Left ventricle myocardium inferior (tissue), 1 donor: ENCODE results near the gene CLEC4F. TPM values are rescaled to one million over a fixed set of nuclear protein-coding genes. Genes with fewer than 3 reads are reported as not detected.
"Not testable (repeated sequence)": the region's sequence is repeated elsewhere in the genome, so short reads cannot be mapped to it uniquely, and the experiment has no call there.

Source experiments
- DNase-seq: peaks from one replicate; pipeline ENCODE4 v3.0.0-alpha.2; 2020
- H3K27ac ChIP-seq: fragments of 200-600 bp; replicated peaks from 2 replicates; pipeline ENCODE4 v1.8.0; 2021
- H3K27me3 ChIP-seq: fragments of 200-600 bp; 2 replicates; pipeline ENCODE4 v1.8.0; 2021; ENCODE audit warnings: low read depth
- H3K36me3 ChIP-seq: fragments of 200-600 bp; 2 replicates; pipeline ENCODE4 v1.8.0; 2021
- H3K4me1 ChIP-seq: fragments of 200-600 bp; 2 replicates; pipeline ENCODE4 v1.8.0; 2021
- H3K4me3 ChIP-seq: fragments of 200-600 bp; 2 replicates; pipeline ENCODE4 v1.8.0; 2021; ENCODE audit warnings: mild to moderate bottlenecking, moderate library complexity
- H3K9me3 ChIP-seq: fragments of 200-600 bp; replicated peaks from 2 replicates; pipeline ENCODE4 v1.8.0; 2021
- CTCF ChIP-seq: fragments of 200-600 bp; IDR thresholded peaks from 2 replicates; pipeline ENCODE4 v1.8.0; 2021; ENCODE audit warnings: antibody characterized with exemption, mild to moderate bottlenecking, borderline replicate concordance
- intact Hi-C: fragments of 100-400 bp; cut with micrococcal nuclease; formaldehyde crosslinking; loops from one replicate; pipeline ENCODE4 v1.11.0; 2022
- total RNA-seq: library from RNA; stranded (reverse); fragmentation: NEBNext Ultra II Directional; extraction: Animal tissue kit (Norgen Biotek cat#: 25700); gene quantifications from one replicate; pipeline ENCODE4 v1.2.1, GENCODE V29; 2021
- donor health status: DM: no; HTN: yes; CAD: no; lungs with severe emphysema.

Gene CLEC4F
- total RNA-seq, 1 donor from 2014 or later = not detected

- TF ChIP-seq CTCF = no peak
- DNase-seq = no peak
- no peak overlapping the region for H3K27ac ChIP-seq
- no peak overlapping the region for H3K4me3 ChIP-seq
- H3K9me3 ChIP-seq = no peaks in the 10 kb centered on the region
- intact Hi-C loops = no loop called here
- no peaks in the 10 kb centered on the region for H3K36me3 ChIP-seq
- peaks cover 32% of the 10 kb centered on the region for H3K27me3 ChIP-seq
- H3K4me1 ChIP-seq = no peaks in the 10 kb centered on the region
Observed at GRCh38 chr2:70806013-70806412, 14.4 kb downstream of the CLEC4F start.

- Histone ChIP-seq H3K36me3 (no peaks in the 10 kb centered on the region), H3K9me3 (peaks cover 12% of the 10 kb centered on the region), H3K4me3 (no peak overlapping the region), H3K27me3 (peaks cover 37% of the 10 kb centered on the region), H3K4me1 (no peaks in the 10 kb centered on the region), H3K27ac (no peak overlapping the region)
- TF ChIP-seq CTCF = no peak
- no peak for DNase-seq
- intact Hi-C loops = no loop called here
Observed at GRCh38 chr2:70801607-70802263, 18.7 kb downstream of the CLEC4F start.

- Histone ChIP-seq H3K4me1 (no peaks in the 10 kb centered on the region), H3K27me3 (peaks cover 35% of the 10 kb centered on the region), H3K9me3 (peaks cover 12% of the 10 kb centered on the region), H3K4me3 (no peak overlapping the region), H3K27ac (no peak overlapping the region), H3K36me3 (no peaks in the 10 kb centered on the region)
- TF ChIP-seq CTCF = no peak
- no peak for DNase-seq
- intact Hi-C loops = no loop called here
Observed at GRCh38 chr2:70799706-70800105, 20.7 kb downstream of the CLEC4F start.

GRCh38 chr2:70797996-70798395, 22.4 kb downstream of the CLEC4F start:
- H3K27ac ChIP-seq, DNase-seq, H3K4me1 ChIP-seq, H3K4me3 ChIP-seq, H3K36me3 ChIP-seq, intact Hi-C loops: not testable (repeated sequence)
- H3K9me3 ChIP-seq = peaks cover 12% of the 10 kb centered on the region
- peaks cover 52% of the 10 kb centered on the region for H3K27me3 ChIP-seq

GRCh38 chr2:70797506-70797905, 22.9 kb downstream of the CLEC4F start:
- no peak overlapping the region for H3K4me3 ChIP-seq
- DNase-seq = no peak
- no peak for TF ChIP-seq CTCF
- peaks cover 57% of the 10 kb centered on the region for H3K27me3 ChIP-seq
- H3K27ac ChIP-seq = no peak overlapping the region
- H3K9me3 ChIP-seq = peaks cover 12% of the 10 kb centered on the region
- no peaks in the 10 kb centered on the region for H3K4me1 ChIP-seq
- intact Hi-C loops = no loop called here
- H3K36me3 ChIP-seq = no peaks in the 10 kb centered on the region

GRCh38 chr2:70796262-70796661, 24.1 kb downstream of the CLEC4F start:
- intact Hi-C loops = no loop called here
- no peak for TF ChIP-seq CTCF

More at GRCh38 chr2:70796262-70796661, 24.1 kb downstream of the CLEC4F start:
- no peak overlapping the region for H3K27ac ChIP-seq
- no peaks in the 10 kb centered on the region for H3K4me1 ChIP-seq
- peaks cover 12% of the 10 kb centered on the region for H3K9me3 ChIP-seq
- H3K4me3 ChIP-seq = no peak overlapping the region
- peaks cover 69% of the 10 kb centered on the region for H3K27me3 ChIP-seq
- H3K36me3 ChIP-seq = no peaks in the 10 kb centered on the region
- DNase-seq = no peak
